DMS153 treated with DMSO at 0.1 percent for 48 hours (cell line): ENCODE data around the gene SPATS2L.
A peak's percentile ranks its signal among the peaks of the same experiment; 100 is the strongest.

Experiments
- DNase-seq: peaks from one replicate; lab custom pipeline; 2025; ENCODE audit not compliant: unreplicated experiment; lab: John Stamatoyannopoulos, UW

The SPATS2L gene

DNA sequence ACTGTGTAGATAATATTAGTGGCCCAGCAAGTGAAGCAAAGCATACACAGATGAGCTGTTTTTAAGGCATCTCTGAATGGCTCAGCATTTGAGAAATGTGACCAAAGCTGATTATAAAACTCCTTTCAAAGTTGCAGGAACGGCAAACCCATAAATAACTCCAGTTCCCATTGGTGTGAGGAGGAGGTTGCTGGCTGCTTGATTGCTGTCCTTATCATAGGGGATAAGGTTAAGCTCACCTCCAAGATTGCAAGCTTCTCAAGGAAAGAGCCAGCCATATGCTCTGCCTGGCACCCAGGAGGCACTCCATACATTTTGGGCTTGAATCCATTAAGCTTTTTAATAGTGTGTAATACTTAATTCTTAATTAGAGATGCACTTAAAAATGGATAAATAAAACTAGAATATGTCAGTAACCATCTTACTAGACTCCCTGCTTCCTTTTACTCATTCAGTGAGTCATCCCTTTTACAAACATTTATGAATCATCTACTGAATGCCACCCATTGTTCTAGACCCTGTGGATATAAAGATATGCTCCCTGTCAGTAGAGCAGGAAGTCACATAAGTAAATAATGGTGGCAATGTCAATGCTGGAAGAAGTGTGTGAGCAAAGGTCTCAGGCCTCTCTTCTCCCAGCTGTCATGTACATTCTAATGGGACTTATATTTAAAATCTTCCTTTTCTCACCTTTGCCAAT lies 99.3 kb downstream of the SPATS2L start:
- peak; percentile 49 for DNase-seq

- DNase-seq: no peak
These were observed 99.9 kb downstream of the SPATS2L start for GRCh38 chr2:200406379-200406778.

DNA sequence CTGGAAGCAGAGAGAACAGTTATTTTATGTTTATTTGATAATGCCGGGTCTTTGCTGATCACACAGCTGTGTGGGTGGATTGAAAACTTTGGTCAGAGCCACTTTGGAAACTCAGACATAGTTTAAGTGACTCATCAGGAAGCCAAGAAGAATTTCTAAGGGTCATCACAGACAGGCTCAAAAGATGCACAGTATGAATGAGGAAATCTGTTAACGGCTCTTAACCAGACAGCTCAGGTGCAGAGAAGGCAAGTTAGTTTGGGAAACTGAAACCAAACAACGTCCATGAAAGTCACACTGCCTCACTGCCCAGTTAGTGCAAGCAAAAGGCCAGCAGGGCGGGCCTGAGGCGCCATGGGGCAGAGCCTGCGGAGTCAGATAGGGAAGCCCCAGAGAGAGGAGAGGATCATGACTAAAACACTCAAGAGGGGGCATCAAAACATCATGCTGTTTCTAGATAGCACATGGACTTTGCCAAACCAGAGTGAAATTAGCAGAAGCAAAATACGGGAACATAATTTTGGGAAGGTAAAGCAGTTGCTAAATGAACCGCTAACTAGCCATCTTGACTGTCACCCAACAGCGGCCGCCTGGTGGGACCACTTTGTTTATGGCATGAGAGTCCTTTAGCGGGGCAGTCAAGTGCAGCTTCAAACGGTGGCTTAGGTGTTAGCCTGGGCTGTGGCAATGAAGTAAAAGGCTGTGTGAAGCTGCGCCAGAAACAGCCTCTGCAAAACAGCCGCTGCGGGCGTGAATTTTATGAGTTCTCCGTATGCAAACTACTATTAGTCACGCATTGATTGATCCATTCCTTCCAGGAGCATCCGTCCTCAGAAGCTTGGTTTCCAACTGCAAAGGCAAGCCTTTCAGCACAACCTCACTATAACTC lies 102.2 kb downstream of the SPATS2L start:
- DNase-seq: no peak

DNA sequence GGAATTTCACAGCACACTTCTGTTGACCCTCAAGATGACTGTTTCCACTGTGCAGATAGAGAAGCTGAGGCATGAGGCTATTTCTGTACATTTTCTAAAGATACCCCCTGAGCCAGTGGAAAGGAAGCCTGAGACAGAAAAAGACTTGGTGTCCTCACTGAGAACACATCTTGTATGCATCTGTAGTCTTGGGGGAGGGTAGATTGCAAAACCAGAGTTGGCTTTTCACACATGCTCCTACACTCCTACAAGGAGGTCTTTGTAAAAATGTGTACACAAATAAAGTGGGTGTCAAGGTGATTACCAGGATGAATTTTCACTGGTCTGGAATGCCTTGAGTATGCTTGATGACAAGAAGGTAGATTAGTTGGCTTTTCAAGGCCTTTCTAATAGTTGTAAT lies 105.3 kb downstream of the SPATS2L start:
- no peak for DNase-seq

DNA sequence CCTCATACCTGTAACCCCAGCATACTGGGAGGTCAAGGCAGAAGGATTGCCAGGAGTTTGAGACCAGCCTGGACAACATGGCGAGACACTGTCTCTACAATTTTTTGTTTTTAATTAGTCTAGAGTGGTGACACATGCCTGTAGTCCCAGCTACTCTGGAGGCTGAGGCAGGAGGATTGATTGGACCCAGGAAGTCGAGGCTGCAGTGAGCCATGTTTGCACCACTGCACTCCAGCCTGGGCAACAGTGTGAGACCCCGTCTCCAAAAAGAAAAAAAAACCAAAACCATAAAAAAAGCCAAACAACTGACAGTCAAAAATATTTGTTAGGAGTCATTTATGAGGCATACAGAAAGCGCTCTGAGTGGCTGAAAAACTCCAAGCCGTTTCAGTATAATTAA lies 107.9 kb downstream of the SPATS2L start:
- no peak for DNase-seq

DNA sequence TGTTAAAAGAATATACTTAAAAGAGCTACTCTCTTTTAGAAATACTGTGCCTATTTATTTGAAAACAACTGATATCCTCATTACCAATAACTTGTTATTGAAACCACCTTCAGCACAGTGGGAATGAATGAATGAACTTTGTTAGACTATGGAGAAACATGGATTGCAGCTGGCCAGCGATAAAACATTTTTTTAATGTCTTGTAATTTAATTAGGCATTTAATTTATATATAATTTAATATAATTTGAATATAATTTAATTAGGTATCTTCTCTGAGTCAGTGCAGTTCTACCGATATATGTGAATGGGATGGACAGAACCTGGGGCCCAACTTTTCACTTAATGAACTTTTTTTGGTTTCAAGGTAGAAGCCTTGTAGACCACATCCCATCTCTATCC lies 109.0 kb downstream of the SPATS2L start:
- DNase-seq: no peak

DNA sequence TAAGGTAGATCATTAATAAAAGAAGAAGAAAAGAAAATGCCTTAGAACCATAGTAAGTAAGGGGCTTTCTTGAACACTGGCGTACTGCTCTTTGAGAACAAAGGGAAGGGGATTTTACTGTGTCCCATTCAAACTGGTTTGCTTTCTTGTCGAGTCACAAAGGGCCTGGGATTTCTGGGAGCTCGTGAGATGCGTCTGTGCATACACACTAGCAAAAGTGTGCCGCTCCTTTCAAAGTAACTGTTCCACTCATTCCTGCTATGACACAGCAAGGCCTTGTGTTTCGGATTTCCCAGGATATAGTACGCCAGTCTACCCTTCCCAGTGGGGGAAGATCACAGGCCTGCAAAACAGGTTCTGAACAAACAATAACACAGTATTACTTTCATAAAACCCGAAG lies 110.4 kb downstream of the SPATS2L start:
- DNase-seq: no peak

DNA sequence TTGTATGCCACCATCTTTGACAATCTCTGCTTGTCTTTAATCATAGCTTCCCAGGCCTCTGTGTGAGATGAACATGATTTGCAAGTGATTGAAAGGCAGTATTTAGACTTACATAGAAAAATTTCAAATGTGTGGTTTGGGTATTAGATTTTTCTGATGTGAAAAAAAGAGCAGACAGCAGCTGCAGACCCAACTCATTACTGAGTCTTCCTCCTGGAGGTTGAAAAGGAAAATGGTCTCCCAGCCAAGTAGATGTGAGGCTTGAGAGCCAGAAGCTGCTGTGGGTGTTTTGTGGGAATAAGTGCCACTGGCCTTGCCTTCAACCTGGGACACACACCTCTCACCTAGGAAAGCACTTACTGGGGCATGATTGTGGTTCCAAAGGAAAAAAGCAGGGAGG lies 110.9 kb downstream of the SPATS2L start:
- no peak for DNase-seq

DNA sequence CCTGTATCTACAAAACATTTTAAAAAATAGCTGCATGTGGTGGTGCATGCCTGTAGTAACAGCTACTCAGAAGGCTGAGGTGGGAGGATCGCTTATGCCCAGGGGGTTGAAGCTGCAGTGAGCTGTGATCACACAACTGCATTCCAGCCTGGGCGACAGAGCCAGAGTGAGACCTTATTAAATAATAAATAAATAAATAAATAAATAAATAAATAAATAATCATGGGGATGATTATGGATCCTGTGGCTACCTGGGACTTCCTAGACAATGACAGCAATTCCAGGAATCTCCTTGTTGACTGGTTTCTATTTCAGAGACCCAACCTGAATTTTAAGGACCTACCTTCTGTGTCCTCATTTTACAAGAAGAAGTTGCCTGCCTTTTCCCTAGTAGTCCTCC lies 111.9 kb downstream of the SPATS2L start:
- no peak for DNase-seq

GRCh38 chr2:200419325-200419724 lies 112.8 kb downstream of the SPATS2L start:
- no peak for DNase-seq

- DNase-seq: no peak
These were observed 114.8 kb downstream of the SPATS2L start for GRCh38 chr2:200421270-200421669.

DNA sequence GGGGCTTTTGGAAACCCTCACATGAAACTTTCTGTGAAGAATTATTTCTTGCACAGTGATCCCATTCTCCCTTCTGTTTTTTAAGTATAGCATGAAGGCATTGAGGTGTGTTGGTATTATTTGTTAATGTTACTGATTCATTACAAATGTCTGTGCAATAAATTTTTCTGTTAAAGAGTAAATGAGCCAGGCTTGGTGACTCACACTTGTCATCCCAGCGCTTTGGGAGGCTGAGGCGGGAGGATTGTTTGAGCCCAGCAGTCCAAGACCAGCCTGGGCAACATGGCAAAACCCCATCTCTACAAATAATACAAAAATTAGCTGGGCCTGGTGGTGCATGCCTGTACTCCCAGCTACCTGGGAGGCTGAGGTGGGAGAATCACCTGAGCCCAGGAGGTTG lies 115.6 kb downstream of the SPATS2L start:
- no peak for DNase-seq

GRCh38 chr2:200422532-200423261 lies 116.2 kb downstream of the SPATS2L start:
- no peak for DNase-seq

DNA sequence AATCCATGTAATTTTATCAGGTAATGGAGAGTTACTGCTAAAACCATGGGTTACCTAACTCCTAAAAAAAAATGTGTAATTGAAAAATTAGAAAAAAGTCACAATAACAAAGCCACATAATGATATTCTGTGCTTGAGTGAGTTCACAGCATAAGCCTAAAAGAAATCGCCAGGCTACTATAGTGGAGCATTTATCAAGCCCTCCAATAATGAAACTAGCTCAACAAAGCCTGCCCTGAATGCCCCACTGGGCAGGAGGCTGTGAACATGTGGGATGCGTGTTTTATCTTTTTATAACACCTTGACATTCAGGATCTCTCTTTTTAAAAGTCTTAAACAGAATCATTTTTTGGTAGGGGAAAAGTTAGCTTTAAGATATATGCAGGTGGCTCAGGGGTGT lies 117.0 kb downstream of the SPATS2L start:
- DNase-seq: no peak

DNA sequence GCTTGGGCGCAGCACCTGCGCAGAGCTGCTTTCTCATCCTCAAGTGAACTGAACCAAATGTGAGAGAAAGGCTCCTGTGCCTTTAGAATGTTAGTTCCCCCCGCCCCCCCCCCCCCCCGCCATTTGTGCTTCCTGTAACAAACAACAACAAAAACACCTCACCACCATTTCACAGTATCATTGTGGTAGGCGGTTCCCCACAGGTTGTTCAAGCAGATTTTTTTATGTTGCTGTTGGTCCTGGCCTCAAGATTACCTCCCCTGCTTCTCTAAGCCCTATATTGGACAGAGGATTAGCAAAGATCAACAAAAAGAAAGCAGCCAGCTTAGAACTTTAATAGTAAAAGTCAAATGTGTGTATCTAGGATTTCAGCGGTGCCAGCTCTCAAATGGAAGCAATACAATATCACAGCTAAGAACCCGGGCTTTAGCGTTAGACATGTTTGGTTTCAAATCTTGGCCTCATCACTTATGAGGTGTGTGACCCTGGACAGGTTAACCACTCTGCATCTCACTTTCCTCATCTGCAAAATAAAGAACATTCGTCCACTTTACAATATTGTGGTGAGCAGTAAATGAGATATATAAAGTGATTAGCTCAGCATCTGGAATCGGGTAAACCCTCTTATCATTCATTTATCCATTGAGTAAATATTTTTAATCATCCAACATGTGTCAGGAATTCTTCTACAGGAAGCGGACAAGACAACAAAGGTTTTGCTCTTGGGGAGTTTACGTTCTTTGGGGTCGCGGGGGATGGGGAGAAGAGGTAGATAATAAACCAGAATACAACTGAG lies 118.7 kb downstream of the SPATS2L start:
- DNase-seq: no peak

DNA sequence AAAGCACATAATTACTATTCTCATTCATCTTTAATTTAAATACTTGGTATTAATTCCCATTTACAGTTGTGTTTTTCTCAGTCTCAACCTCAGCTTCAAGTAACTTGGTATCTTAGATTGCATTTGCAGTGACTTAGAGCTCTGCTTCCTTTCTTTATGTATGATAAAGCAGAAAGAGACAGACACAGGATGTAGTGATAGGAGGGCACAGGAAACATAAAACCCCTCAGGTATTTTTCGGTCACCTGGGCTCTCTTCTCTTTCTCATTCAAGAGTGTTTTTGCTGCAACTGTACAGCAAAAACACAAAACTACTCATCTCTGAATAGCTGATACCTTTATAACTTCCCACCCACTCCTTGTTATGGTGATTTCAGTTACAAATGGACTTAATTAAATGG lies 120.3 kb downstream of the SPATS2L start:
- no peak for DNase-seq

- no peak for DNase-seq
These were observed 122.6 kb downstream of the SPATS2L start for GRCh38 chr2:200428961-200429665.

DNA sequence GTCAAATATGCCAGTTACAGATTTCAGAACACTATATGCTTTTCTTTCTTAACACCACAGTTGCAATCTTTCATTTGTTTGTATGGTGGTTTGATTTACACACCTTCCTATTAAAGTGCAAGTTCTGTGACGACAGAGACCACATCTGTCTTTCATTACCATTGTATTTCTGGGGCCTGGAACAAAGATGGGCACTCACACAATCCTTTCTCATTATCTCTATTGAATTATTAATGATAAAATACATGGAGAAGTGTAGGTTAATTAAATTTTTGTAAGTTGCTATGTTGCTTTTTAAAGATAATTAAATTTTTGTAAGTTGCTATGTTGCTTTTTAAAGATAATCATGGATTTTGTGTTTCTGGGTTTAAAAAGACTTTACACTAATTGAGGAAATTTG lies 123.5 kb downstream of the SPATS2L start:
- DNase-seq: no peak

DNA sequence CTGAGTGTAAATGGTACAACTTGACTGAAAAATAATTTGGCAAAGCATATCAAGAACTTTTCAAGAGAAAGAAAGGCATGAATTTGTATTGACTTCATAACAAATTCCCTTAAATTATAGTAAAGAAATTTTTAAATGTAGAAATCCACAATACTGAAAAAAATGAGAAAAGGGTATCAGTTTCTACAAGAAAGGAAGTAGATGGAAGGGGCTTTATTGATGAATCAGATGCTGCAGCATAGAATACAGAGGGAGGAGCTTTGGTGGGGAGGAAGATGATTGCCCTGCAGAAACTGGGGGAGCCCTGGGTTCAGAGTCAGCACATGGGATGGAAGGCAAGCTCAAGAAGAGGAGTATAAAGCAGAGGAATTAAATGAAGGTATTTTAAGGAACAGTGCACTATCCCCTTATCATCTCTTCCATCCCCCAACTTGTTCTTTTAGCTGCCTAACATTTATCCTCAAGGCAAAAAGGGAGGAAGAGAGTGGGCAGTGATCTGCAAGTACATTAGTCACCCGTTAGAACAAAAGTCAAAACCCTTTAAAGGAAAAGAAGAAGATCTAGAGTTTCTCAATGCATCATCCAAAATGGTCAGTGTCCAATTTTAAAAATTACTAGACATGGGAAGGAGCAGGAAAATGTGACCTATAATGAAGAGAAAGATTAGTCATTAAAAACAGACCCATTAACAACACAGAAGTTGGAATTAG lies 125.7 kb downstream of the SPATS2L start:
- DNase-seq: no peak

- no peak for DNase-seq
These were observed 128.9 kb downstream of the SPATS2L start for GRCh38 chr2:200435379-200435778.
